ENCODE data around the gene TGM1.

TGM1 gene

DNA sequence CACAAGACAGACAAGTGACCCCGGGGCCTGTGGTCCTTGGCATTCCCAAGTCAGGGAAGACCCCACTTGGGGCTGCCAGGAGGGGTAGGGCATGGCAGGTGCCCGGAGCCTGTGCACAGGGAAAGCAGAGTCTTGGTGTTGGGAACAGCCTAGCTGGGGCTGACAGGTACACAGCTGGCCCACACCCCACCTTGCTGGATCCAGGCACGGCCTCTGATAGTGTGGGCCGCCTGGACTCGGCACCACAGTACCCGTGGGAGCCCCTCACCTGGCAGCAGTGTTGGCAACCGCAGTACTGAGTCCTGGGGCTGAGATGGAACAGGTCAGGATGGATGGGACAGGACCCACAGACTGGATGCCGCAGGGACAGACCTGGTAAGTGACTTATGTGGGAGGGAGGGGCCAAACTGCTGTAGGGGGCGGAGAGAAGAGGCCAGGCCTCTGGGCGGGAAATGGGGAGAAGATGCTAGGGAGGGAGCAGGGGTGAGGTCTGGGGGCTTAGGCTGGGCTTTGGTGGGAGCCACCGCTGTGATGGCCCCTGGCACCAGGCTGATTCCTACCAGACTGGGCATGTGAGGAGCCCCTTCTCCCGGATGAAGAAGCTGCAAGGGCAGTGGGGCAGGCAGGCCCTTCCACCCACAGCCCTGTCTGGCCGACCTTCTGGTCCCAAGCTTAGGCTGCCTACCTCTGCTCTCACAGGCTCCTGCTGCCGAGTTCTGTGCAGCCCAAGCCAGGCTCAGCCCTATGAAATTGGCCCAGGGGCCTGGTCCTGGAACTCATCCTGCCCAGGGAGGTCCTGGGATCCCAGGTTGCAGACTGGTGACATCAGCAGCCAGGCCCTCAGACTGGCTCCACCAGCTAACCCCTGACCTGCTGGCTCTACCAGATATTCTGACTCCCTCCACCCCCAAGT lies at the start of gene TGM1:
TGM1 (minus strand) TSS at position 357 of the 913 bp plus-strand sequence. CDS start 825 bp downstream, outside the sequence.
- DNase-seq: no peak

DNA sequence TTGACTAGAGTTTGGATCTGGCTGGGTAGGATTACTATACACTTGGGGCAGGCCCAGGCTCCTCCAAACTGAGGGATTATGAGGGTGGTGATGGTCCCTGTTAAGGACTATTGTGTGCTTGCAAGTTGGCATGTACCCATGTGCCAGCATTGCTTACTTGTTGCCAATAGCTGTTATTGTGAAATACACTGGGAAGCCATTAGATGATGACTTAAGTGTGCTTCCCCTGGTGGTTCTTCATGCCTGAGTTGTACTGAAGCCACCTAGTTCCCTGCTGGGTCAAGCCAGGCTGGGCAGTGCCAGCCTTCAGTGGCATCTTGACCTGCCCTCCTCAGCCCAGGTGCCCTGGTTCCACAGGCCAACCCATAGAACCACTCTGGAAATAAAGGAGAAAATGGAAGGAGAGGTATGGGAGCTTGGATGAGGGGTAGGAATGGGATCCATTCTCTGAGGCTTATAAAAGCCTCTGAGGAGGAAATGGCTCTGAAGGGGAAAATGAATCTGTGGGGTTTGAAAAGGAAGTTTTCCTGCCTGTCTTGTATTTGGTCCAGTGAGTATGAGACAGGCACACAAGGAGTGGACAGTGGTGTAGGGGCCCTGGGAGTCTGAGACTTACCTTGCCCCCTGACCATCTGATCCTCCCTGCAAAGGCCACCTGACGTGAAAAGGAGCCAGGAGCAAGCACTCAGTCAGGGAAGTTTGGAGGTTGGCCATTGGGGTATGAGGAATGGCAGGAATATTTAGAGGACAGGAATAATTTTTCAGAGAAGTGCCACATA lies 49.0 kb upstream of the TGM1 start:
- DNase-seq: no peak

DNA sequence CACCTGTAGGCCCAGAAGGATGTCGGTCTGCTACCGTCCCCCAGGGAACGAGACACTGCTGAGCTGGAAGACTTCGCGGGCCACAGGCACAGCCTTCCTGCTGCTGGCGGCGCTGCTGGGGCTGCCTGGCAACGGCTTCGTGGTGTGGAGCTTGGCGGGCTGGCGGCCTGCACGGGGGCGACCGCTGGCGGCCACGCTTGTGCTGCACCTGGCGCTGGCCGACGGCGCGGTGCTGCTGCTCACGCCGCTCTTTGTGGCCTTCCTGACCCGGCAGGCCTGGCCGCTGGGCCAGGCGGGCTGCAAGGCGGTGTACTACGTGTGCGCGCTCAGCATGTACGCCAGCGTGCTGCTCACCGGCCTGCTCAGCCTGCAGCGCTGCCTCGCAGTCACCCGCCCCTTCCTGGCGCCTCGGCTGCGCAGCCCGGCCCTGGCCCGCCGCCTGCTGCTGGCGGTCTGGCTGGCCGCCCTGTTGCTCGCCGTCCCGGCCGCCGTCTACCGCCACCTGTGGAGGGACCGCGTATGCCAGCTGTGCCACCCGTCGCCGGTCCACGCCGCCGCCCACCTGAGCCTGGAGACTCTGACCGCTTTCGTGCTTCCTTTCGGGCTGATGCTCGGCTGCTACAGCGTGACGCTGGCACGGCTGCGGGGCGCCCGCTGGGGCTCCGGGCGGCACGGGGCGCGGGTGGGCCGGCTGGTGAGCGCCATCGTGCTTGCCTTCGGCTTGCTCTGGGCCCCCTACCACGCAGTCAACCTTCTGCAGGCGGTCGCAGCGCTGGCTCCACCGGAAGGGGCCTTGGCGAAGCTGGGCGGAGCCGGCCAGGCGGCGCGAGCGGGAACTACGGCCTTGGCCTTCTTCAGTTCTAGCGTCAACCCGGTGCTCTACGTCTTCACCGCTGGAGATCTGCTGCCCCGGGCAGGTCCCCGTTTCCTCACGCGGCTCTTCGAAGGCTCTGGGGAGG lies 47.9 kb upstream of the TGM1 start, which contains the start of gene LTB4R:
LTB4R (plus strand) TSS at position 857 of the 959 bp plus-strand sequence. CDS start 4,150 bp downstream, outside the sequence.
- DNase-seq: no peak

DNA sequence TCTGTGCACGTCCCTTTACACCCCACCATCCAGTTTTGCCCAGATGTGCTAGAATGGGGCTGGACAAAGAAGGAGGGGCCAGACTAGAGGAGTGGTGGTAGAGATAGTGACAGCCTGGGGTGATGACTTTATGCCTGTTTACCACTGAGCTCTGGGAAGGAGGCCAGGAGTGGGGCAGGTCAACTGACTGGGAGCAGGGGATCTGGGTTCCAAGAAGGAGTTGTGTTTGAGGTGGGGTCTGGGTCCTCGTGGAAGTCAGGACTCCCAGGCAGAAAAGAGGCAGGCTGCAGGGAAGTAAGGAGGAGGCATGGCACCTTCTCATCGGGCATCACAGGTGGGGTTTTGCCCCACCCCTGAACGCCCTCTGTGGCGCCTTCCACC lies 47.3 kb upstream of the TGM1 start:
- DNase-seq: no peak

DNA sequence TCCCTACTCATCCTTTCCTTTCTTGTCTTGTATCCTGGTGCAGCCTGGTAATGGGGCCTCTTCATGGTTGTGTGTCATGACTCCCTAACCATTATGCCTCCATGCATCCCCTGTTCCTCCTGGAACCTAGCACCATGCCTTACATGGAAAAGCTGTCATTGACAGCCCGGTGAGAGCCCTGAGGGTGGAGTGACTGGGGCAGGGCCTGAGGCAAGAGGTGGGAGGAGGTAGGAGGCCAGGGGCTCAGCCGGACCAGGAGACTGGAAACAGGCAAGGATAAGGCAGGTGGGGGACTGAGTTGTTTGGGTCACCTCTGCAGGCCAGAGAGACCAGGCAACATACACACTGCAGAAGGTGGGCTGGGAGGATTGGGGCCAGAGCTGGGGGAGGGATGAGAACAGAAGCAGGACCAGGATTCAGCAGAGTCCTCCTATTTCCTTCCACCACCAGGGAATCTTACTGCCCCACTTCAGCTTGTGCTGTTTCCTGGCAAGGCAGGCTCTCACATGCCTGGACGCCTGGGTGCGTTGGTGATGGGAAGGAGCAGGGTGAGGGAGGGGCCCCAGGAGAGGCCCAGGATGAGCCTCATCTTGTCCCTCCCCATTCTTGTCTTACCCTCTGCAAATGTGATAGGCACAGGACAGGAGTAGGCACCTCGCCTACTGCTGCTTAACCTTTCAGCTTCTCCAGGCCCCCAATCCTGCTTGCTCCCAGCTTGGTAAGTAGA lies 46.7 kb upstream of the TGM1 start, which contains the start of gene LTB4R2:
LTB4R2 (plus strand) TSS at position 603 of the 727 bp plus-strand sequence. CDS start 525 bp downstream, outside the sequence.
- no peak for DNase-seq

DNA sequence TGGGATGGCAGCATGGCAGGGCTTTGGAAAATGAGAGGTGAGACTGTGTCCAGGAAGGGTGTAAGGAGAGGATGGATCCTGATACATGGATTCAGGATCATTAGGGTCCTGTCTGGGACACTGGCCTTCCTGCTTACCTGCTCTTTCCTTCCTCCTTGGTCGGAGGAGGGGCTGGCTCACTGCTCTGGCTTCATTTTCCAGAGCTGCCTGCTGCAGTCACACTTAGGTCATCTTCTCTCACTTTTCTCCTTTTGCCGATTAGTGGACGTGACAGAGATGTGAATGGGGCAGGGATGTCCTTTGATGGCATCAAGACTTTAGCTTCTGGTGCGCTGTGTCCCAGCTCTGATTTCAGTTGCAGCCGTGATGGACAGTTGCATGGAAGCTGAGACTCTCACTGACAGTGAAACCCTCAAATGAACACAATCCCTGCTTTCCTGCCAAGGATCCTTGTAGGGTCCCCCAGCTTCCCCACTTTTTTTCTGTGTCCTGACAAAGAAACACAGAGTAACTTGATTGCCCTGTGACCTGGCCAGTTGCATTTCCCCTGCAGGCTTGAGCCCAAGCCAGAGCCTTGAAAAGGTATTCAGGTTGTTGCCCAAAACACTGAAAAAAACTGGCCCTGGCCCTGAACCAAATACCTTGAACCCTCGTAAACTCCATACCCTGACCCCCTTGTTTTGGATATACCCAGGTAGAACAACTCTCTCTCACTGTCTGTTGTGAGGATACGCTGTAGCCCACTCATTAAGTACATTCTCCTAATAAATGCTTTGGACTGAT lies 45.6 kb upstream of the TGM1 start:
- no peak for DNase-seq

DNA sequence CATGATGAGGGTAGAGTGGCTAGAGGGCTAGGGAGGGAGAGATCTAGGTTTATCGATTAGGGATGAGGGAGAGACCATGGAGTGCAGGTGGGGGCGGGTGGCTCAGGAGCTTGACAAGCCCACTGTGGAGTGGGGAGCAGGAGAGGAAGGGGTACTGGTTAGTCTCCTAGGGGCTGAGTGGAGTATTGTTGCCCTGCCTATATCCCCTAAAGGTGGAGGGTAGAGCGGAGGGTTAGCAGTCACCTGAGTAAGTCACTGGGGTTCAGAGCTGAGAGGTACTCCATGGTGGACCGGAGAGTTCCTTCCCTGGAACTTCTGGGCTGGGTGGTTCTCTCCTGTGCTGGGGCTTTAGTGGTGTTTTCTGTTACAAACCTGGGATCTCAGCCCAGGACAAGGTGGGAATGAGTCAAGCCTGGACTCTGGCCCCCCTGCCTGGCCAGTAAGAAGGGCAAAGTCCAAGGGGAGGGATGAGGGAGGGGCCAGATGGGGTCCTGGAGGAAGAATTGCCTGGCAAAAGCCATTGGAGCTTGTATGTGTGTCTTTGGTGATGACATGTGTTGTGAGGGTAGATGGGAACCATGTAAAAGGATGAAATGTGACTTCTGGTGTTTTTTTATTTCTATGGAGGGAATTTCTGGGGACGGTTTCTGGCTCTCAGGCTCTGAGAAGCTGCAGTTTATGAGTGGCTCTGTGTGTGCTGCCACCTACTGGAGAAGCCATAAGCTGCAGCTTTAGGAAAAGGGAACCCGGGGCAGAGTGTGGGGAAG lies 44.8 kb upstream of the TGM1 start, which contains the start of gene CIDEB:
CIDEB (minus strand) TSS at position 403 of the 767 bp plus-strand sequence; CDS start at position 284, 119 bp downstream.
- peak; percentile 27 for DNase-seq

DNA sequence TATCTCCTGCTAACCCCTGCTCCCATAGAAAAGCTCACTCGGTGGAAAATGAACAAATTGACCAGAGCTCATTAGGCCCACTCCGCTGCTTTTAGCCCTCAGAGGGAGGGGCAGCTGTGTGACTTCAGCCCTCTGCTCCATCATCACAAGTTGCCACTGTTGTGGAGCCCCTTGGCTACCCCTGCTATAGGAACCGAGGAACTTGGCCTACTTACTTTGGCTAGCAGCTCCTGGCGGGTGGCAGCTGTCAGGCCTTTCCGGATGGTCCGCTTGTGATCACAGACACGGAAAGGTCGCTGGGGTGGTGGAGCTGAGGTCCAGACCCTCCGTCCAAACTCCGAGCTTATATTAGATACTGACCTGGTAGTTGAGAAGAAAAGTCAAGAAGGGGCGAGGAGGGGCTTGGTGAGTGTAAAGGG lies 44.2 kb upstream of the TGM1 start:
- no peak for DNase-seq

DNA sequence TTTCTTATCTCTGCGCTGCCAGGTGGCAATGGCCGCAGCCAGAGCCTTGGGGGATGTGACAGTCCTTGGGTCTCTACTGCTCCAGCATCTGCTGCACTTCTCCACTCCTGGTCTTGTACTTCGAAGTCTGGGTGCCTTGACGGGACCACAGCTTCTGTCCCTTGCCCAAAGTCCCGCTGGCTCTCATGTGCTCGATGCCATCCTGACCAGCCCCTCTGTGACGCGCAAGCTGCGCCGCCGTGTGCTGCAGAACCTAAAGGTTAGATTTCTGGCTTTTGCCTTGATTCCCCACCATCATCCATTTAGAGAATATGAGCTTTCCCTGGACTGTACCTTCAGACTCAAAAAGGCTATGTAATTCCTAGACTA lies 41.0 kb upstream of the TGM1 start:
- DNase-seq: no peak

DNA sequence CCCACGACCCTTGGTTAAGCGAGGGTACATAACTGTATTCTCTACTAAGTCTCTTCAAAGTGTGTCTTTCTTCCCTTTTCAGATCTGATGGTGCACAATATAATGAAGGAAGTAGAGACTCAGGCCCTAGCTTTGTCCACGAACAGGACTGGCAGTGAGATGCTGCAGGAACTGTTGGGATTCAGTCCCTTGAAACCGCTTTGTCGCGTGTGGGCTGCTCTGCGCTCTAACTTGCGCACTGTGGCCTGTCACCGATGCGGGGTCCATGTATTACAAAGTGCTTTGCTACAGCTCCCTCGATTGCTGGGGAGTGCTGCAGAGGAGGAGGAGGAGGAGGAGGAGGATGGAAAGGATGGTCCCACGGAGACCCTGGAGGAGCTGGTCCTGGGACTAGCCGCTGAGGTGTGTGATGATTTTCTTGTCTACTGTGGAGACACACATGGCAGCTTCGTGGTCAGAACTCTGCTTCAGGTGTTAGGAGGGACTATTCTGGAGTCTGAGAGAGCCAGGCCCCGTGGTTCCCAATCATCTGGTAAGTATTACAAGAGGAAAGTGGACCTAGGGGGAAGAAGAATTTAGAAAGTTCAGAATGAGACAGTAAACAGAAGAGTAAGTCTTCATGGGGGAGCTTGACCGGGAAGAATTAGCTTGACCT lies 37.5 kb upstream of the TGM1 start:
- DNase-seq: no peak

DNA sequence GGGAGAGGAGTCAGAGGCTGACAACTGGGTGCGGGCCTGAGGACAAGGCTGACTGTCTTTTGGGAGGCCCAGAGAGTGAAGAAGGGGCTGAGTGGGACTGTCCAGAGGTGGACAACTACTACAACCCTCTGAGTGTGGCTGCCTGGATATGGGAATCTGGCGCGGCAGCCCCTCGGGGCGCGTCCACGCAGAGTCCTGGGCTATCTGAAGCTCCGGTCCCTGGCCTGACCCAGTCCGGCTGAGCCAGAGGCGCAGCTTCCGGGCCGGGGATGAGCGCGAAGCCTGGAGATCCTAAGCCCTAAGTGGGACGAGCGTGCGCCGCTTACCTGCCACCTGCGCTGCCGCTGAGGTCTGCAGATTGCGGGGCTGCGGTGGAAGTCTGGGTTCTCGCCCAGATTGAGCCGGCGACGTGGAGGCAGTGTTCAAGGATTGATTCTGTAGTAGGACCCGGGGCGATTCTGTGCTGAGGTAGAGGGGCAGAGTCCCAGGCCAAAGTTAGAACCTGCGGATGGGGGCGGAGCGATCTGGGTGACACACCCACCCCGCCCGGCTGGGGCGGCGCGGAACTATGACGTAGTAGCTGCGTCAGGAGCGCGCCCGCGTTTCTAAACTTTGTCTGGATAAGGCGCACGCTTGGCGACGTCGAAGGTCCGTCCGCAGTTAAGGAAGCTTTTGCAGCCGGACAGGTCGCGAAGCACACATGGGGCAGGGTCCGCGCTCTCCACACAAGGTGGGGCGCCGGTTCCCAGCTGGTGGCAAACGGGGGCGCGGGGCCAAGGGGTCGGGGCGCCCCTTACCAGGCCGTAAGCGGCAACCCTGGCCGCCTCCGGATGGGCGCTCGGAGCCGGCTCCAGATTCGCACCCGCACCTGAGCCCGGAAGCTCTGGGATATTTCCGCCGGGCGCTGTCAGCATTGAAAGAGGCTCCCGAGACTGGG lies 36.5 kb upstream of the TGM1 start, which contains the start of the genes DHRS1 and NOP9:
DHRS1 (minus strand) TSS at position 526 of the 937 bp plus-strand sequence. CDS start 674 bp downstream, outside the sequence.
NOP9 (plus strand) TSS at position 596 of the 937 bp plus-strand sequence; CDS start at position 701, 105 bp downstream.
- DNase-seq: peak; percentile 75

DNA sequence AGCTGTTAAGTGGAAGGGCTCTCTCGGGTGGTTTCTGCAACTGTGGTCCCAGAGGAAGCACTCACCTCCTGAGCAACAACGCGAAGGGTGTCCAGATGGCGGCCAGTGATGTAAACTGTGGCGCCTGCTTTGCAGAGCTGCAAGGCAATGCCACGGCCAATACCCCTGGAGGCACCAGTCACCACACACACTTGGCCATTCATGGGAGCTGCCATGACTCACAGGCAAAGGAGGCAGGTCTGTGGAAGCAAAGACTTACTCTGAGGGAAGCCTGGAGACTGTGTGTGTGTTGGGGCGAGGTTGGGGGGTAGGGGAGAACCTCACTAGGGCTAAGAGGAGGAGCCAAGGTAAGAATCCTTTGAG lies 35.9 kb upstream of the TGM1 start:
- peak; percentile 55 for DNase-seq

DNA sequence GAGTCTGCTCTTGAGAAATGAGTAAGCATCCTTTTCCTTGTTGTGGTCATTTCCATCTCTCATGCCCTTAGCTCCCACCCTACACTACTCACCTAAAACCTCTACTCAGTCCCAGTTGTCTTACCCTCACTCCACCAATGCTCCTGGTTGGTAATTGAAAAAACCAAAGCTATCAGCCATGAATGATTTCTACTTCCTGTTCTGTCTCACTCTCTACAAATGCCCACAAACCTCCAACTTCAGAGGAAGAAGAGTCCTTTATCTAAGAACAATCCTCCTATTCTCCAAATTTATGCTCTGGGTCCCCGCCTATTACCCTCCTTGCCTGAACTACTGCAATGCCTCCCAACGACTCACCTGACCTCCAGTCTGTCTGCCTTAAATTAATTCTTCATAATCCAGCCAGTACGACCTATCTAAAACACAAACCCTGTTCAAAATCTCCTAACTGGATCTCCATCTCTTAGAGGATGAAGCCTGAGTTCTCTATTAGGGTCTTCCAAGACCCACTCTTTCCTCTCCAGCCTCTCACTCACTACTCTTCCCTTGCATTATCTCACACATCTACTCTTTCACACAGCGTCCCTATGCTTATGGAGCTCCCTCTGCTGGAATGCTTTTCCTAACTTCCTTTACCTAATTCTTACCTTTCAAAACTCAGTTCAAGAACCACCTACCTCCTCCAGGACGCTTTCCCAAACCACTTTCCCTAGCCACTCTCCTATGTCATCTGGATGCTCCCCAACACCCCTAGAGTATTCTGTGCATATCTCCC lies 34.4 kb upstream of the TGM1 start:
- DNase-seq: no peak

DNA sequence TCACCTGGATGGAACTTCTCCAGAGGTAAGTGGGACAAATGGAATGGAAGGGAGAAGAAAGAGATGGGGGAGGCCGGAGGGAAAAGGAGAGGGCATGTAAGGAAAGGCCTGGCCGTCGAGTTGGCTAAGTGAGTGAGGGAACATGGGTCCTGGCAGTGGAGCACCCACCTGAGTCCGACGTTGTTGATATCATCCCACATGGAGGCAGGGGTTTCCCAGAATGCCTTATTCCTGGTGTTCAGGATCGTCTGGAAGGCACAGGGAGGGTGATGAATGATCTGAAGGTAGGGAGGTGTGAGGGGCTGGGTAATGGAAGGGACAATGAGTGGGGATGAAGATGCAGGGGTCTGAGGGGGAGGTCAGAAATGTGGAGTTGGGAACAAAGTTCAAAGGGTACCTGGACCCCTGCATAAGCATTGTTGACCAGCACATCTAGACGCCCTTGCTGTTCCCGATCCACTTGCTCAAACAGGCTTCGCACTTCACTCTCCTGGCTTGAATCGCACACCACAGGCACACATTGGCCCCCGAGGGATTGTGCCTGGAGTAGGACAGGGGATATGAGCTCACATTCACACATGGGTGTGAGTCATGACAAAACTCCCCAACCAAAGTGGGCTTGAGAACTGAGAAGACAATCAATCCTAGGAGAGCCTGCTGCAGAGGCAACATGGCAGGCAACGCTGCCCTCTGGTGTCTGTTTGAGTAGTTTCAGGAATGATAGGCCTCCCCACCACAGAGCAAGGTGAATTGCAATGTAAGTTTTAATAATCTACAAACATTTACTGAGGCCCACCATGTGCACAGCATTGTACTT lies 33.6 kb upstream of the TGM1 start:
- DNase-seq: peak; percentile 56

DNA sequence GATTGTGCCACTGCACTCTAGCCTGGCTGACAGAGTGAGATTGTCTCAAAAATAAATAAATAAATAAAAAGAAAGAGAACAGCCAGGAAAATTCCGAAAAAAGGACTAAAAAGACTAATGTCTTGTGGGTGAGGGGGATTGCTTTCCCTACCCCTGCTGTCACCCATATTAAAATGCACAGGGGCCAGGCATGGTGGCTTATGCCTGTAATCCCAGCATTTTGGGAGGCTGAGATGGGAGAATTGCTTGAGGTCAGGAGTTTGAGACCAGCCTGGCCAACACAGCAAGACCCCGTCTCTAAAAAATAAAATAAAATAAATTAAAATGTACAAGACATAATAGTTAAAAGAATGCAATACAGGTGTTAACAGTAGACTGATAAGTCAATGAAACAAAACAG lies 30.5 kb upstream of the TGM1 start:
- DNase-seq: no peak

DNA sequence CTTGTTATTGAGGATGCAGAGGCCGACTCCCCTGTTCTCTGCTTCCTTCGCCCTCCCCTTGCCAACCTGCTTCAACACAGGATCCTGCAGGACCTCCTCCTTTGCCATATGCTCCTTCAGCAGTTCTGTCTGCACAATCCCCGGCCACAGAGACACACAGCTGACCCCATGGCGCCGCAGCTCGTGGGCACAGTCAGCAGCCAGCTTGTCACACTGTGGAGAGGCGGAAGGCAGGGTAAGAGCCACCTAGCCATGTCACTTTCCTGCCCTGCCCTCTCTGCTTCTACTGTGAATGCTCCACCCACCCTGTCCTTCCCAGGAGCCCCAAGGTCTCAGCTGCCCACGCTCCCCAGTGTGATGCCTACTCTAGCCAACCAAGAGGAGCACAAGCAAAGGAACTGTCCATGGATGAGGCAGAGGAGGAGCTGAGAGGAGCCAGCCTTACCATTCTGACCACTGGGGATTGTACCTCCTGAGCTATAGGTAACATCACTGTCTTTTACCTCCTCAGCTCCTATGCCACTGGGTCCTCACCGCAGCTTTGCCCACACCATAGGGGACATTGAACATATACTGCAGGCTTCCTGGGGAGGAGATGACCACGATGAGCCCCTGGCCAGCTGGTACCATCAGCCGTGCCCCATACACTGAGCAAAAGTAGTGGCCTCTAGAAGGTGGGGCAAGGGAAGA lies 29.3 kb upstream of the TGM1 start:
- DNase-seq: no peak

Data from T1000 (cell line).